Gastrocnemius medialis (tissue), 4 donors: ENCODE data around the gene NTM. TPM values are rescaled to one million over a fixed set of nuclear protein-coding genes. Genes with fewer than 3 reads are reported as not detected.

ENCODE experiments used
- ATAC-seq, 2 donors: fragments of 150-250 bp; one replicate each; pipeline ENCODE4 v1.9.1; 2016
- DNase-seq, 2 donors: peaks; one replicate each; pipeline ENCODE4 v3.0.0-alpha.2; 2019
- H3K27ac ChIP-seq, 4 donors: fragments of 200-600 bp; sonication (generic); 1 replicate in 1 of 4; 2 replicates in 3 of 4; pipeline ENCODE4 v1.5.1; 2016 to 2018; ENCODE audit warnings: mild to moderate bottlenecking in 2 of 4, moderate library complexity in 1 of 4
- H3K27me3 ChIP-seq, 3 donors: fragments of 200-600 bp; sonication (generic) in 2 of 3; 1 replicate in 1 of 3; 2 replicates in 2 of 3; pipeline versions ENCODE4 v1.5.1 to v1.6.0; 2016 to 2019; ENCODE audit warnings: mild to moderate bottlenecking in 1 of 3, moderate library complexity in 1 of 3
- H3K36me3 ChIP-seq, 2 donors: fragments of 200-600 bp; sonication (generic) in 1 of 2; one replicate each; pipeline ENCODE4 v1.5.1; 2017 to 2018
- H3K4me1 ChIP-seq, 2 donors: fragments of 200-600 bp; sonication (generic) in 1 of 2; one replicate each; pipeline ENCODE4 v1.5.1; 2016 to 2017; ENCODE audit warnings: mild to moderate bottlenecking in 2 of 2
- H3K4me3 ChIP-seq, 4 donors: fragments of 200-600 bp; sonication (generic) in 3 of 4; 1 replicate in 1 of 4; 2 replicates in 3 of 4; pipeline ENCODE4 v1.5.1; 2016 to 2019; ENCODE audit warnings: mild to moderate bottlenecking in 2 of 4
- H3K9me3 ChIP-seq, 3 donors: fragments of 200-600 bp; sonication (generic) in 2 of 3; 1 replicate in 1 of 3; 2 replicates in 2 of 3; pipeline ENCODE4 v1.5.1; 2016 to 2019
- POLR2A ChIP-seq, 2 donors: fragments of 450-650 bp; IDR thresholded peaks; one replicate each; pipeline ENCODE4 v1.6.1; 2017; ENCODE audit warnings: antibody characterized with exemption in 2 of 2, mild to moderate bottlenecking in 2 of 2, moderate library complexity in 2 of 2
- in situ Hi-C, 4 donors: fragments of 200-750 bp; cut with MboI; loops; one replicate each; pipeline versions ENCODE4 v1.15.0 to v1.8.0; 2017; ENCODE audit warnings: low sequenced_read_pairs in 4 of 4
- intact Hi-C: fragments of 100-400 bp; cut with DNase I; formaldehyde crosslinking; loops from one replicate; pipeline ENCODE4 v1.15.1; 2023; ENCODE audit warnings: low total_unique reads
- total RNA-seq, 4 donors: library from RNA; depleted of rRNA; stranded (reverse); fragments of >200 nt; gene quantifications; one replicate each; pipeline versions ENCODE4 v1.1.0 to v1.2.3, GENCODE V29; 2016
- TF ChIP-seq, protein P1 (sequence below), 5 experiments: fragments of 450-650 bp in 3 of 5; fragments of 200-600 bp in 2 of 5; sonication (generic) in 2 of 5; IDR thresholded peaks in 4 of 5; conservative IDR thresholded peaks in 1 of 5; 1 replicate in 4 of 5; 2 replicates in 1 of 5; pipeline ENCODE4 v1.5.1; 2016 to 2019; ENCODE audit warnings: antibody characterized with exemption in 5 of 5, mild to moderate bottlenecking in 3 of 5, moderate library complexity in 3 of 5

NTM gene
- total RNA-seq, 4 donors from 2014 or later: 0.69 TPM; not detected in 3

DNA sequence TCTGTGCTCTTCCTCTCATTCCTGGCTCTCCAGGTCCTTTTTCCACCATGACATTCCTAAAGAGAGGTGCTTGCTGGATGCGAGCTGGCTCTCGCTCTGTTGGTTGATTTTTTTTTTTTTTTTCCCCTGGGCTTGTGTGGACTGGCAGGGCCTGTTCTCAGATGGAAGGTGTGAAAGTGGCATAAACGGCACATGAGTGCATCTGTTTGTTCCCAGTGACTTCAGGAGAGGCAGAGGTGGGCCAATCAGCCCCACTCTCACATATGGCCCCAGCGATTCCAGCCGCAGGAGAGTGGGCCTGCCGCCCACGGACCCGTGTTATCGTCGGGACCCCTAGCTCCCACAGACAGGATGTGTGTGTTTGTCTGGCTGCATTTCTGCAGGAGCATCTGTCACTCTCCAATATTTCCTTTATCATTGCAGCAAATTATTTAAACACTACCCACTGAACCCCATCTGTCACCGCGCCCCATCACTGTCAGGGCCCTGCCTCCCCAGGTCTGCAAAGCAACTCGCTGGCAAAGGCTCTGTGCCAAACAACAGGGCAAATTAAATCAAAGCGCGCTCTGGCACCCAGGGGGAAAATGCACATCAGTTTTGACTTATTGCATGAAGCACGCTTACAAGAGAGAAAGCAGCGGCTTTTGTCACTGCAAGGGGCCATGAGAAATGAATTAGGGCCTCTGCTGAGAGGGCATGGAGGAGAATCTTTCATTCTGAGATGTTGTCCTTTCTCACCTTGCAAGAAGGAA, 886.3 kb downstream of the NTM start:
- H3K9me3 ChIP-seq: no peaks in the 10 kb centered on the region
- no peaks in the 10 kb centered on the region for H3K27me3 ChIP-seq
- intact Hi-C loops (no loop called here), in situ Hi-C loops (no loop called here)
- no peak overlapping the region for H3K27ac ChIP-seq
- no peaks in the 10 kb centered on the region for H3K4me1 ChIP-seq
- no peaks in the 10 kb centered on the region for H3K36me3 ChIP-seq
- DNase-seq: no peak
- TF ChIP-seq, protein P1, sequence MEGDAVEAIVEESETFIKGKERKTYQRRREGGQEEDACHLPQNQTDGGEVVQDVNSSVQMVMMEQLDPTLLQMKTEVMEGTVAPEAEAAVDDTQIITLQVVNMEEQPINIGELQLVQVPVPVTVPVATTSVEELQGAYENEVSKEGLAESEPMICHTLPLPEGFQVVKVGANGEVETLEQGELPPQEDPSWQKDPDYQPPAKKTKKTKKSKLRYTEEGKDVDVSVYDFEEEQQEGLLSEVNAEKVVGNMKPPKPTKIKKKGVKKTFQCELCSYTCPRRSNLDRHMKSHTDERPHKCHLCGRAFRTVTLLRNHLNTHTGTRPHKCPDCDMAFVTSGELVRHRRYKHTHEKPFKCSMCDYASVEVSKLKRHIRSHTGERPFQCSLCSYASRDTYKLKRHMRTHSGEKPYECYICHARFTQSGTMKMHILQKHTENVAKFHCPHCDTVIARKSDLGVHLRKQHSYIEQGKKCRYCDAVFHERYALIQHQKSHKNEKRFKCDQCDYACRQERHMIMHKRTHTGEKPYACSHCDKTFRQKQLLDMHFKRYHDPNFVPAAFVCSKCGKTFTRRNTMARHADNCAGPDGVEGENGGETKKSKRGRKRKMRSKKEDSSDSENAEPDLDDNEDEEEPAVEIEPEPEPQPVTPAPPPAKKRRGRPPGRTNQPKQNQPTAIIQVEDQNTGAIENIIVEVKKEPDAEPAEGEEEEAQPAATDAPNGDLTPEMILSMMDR (IDR thresholded peaks at IDR 0.05 in 4 of 5, conservative IDR thresholded peaks at IDR 0.05 in 1 of 5): no peak
- TF ChIP-seq POLR2A (IDR thresholded peaks at IDR 0.05): no peak
- H3K4me3 ChIP-seq: no peak overlapping the region
- no peak for ATAC-seq

GRCh38 chr11:132257871-132258270, 887.5 kb downstream of the NTM start:
- H3K4me3 ChIP-seq: no peak overlapping the region
- intact Hi-C loops (no loop called here), in situ Hi-C loops (no loop called here)
- no peak overlapping the region for H3K27ac ChIP-seq
- TF ChIP-seq, protein P1 (IDR thresholded peaks at IDR 0.05 in 4 of 5, conservative IDR thresholded peaks at IDR 0.05 in 1 of 5): no peak
- no peak for TF ChIP-seq POLR2A (IDR thresholded peaks at IDR 0.05)
- DNase-seq (no peak), ATAC-seq (no peak)
- H3K36me3 ChIP-seq: no peaks in the 10 kb centered on the region
- H3K9me3 ChIP-seq: no peaks in the 10 kb centered on the region
- no peaks in the 10 kb centered on the region for H3K27me3 ChIP-seq
- no peaks in the 10 kb centered on the region for H3K4me1 ChIP-seq

- ATAC-seq: no peak
- TF ChIP-seq POLR2A (IDR thresholded peaks at IDR 0.05): no peak
- TF ChIP-seq, protein P1 (IDR thresholded peaks at IDR 0.05 in 4 of 5, conservative IDR thresholded peaks at IDR 0.05 in 1 of 5): no peak
- intact Hi-C loops: no loop called here
- H3K9me3 ChIP-seq: no peaks in the 10 kb centered on the region
- H3K27me3 ChIP-seq: no peaks in the 10 kb centered on the region
- no peak overlapping the region for H3K27ac ChIP-seq
- H3K4me3 ChIP-seq: no peak overlapping the region
- no peaks in the 10 kb centered on the region for H3K36me3 ChIP-seq
- in situ Hi-C loops: no loop called here
- no peak for DNase-seq
- no peaks in the 10 kb centered on the region for H3K4me1 ChIP-seq
These were observed 888.5 kb downstream of the NTM start for GRCh38 chr11:132258875-132259274.

DNA sequence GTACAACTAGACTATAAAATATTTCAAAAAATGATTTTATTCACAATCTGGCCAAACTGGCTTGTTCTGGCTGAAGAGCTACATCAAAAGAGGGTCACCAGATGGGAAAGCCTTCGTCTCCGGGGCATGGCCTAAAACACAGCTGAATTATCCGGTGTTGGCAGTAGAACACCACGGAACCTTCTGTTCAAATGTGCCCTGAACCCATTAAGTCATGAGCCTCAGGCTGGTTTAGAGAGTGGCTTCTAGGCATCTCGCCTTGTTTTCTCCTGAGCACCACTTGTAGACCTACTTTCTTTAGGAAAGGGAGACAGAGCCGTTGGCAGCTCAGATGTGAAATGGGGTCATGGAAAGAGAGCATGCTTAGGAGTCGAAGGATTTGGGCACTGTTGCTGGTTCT, 890.2 kb downstream of the NTM start:
- Histone ChIP-seq H3K36me3 (no peaks in the 10 kb centered on the region), H3K27ac (no peak overlapping the region), H3K4me1 (no peaks in the 10 kb centered on the region), H3K4me3 (no peak overlapping the region), H3K9me3 (no peaks in the 10 kb centered on the region), H3K27me3 (no peaks in the 10 kb centered on the region)
- intact Hi-C loops: no loop called here
- ATAC-seq (no peak), DNase-seq (no peak)
- in situ Hi-C loops: no loop called here
- TF ChIP-seq POLR2A (IDR thresholded peaks at IDR 0.05): no peak
- TF ChIP-seq, protein P1 (IDR thresholded peaks at IDR 0.05 in 4 of 5, conservative IDR thresholded peaks at IDR 0.05 in 1 of 5): no peak

GRCh38 chr11:132263241-132263640, 892.8 kb downstream of the NTM start:
- no peak overlapping the region for H3K4me3 ChIP-seq
- DNase-seq: no peak
- no peak overlapping the region for H3K27ac ChIP-seq
- TF ChIP-seq POLR2A (IDR thresholded peaks at IDR 0.05): no peak
- TF ChIP-seq, protein P1 (IDR thresholded peaks at IDR 0.05 in 4 of 5, conservative IDR thresholded peaks at IDR 0.05 in 1 of 5): no peak
- no peaks in the 10 kb centered on the region for H3K36me3 ChIP-seq
- intact Hi-C loops (no loop called here), in situ Hi-C loops (no loop called here)
- H3K9me3 ChIP-seq: no peaks in the 10 kb centered on the region
- H3K27me3 ChIP-seq: no peaks in the 10 kb centered on the region
- no peak for ATAC-seq
- no peaks in the 10 kb centered on the region for H3K4me1 ChIP-seq
